GM13977 (cell line): Measurements from ENCODE around the gene SDCCAG8.
A peak's percentile ranks its signal among the peaks of the same experiment; 100 is the strongest.

Experiments
- DNase-seq: peaks from one replicate; pipeline ENCODE4 v3.0.0; 2012; ENCODE audit warnings: low spot score
- CTCF ChIP-seq: IDR thresholded peaks from 2 replicates; pipeline ENCODE4 v1.5.1; 2012; ENCODE audit warnings: mild to moderate bottlenecking, control low read depth; ENCODE audit not compliant: insufficient read depth; ENCODE audit errors: extremely low read depth, missing control alignments
- in situ Hi-C: fragments of 300-500 bp; cut with MboI; formaldehyde crosslinking; loops from one replicate; pipeline ENCODE4 v1.12.0; 2022; ENCODE audit warnings: low sequenced_read_pairs, low pct_unique_long_range_greater_than_20kb, mixed read lengths, inconsistent platforms; ENCODE audit not compliant: unreplicated experiment

SDCCAG8 gene

GRCh38 chr1:243457363-243457982, 201.6 kb downstream of the SDCCAG8 start:
- DNase-seq: no peak
- in situ Hi-C loops: no loop called here
- TF ChIP-seq CTCF: no peak

GRCh38 chr1:243459059-243459458, 203.2 kb downstream of the SDCCAG8 start:
- TF ChIP-seq CTCF: no peak
- no peak for DNase-seq
- in situ Hi-C loops: no loop called here

- in situ Hi-C loops: no loop called here
- no peak for DNase-seq
- no peak for TF ChIP-seq CTCF
Measured at GRCh38 chr1:243461700-243462099, 205.9 kb downstream of the SDCCAG8 start.

GRCh38 chr1:243462929-243463697, 207.3 kb downstream of the SDCCAG8 start:
- DNase-seq: no peak
- in situ Hi-C loops: no loop called here
- TF ChIP-seq CTCF: no peak

- in situ Hi-C loops: no loop called here
Measured at GRCh38 chr1:243465081-243465480, 209.2 kb downstream of the SDCCAG8 start.

GRCh38 chr1:243465738-243466137, 209.9 kb downstream of the SDCCAG8 start:
- in situ Hi-C loops: no loop called here
- TF ChIP-seq CTCF: no peak

More at GRCh38 chr1:243465081-243465480, 209.2 kb downstream of the SDCCAG8 start:
- TF ChIP-seq CTCF: no peak
- no peak for DNase-seq

More at GRCh38 chr1:243465738-243466137, 209.9 kb downstream of the SDCCAG8 start:
- DNase-seq: peak; percentile 24
